Uterus (tissue), 4 donors: ENCODE data around the gene FAM184B. TPM values are rescaled to one million over a fixed set of nuclear protein-coding genes. Genes with fewer than 3 reads are reported as not detected.

ENCODE experiments used
- DNase-seq, 2 donors: peaks; one replicate each; pipeline ENCODE4 v3.0.0-alpha.2; 2019 to 2020
- H3K27ac ChIP-seq, 2 donors: fragments of 200-600 bp; sonication (generic); 1 replicate in 1 of 2; 2 replicates in 1 of 2; pipeline ENCODE4 v1.5.1; 2016 to 2018
- H3K27me3 ChIP-seq, 2 donors: fragments of 200-600 bp; sonication (generic); one replicate each; pipeline ENCODE4 v1.5.1; 2018 to 2019; ENCODE audit warnings: control low read depth in 1 of 2
- H3K36me3 ChIP-seq, 2 donors: fragments of 200-600 bp; sonication (generic); one replicate each; pipeline ENCODE4 v1.5.1; 2019; ENCODE audit warnings: control low read depth in 1 of 2
- H3K4me1 ChIP-seq, 2 donors: fragments of 200-600 bp; sonication (generic); one replicate each; pipeline ENCODE4 v1.5.1; 2018 to 2019; ENCODE audit warnings: control low read depth in 1 of 2
- H3K4me3 ChIP-seq, 2 donors: fragments of 200-600 bp; sonication (generic); 1 replicate in 1 of 2; 2 replicates in 1 of 2; pipeline ENCODE4 v1.5.1; 2018 to 2019; ENCODE audit warnings: mild to moderate bottlenecking in 1 of 2
- H3K9me3 ChIP-seq, 2 donors: fragments of 200-600 bp; sonication (generic); one replicate each; pipeline ENCODE4 v1.5.1; 2019; ENCODE audit warnings: control low read depth in 1 of 2
- POLR2A ChIP-seq, 2 donors: fragments of 450-650 bp; IDR thresholded peaks; one replicate each; pipeline ENCODE4 v1.6.1; 2016; ENCODE audit warnings: antibody characterized with exemption in 2 of 2, mild to moderate bottlenecking in 1 of 2, moderate library complexity in 1 of 2
- intact Hi-C: fragments of 100-400 bp; cut with DNase I; formaldehyde crosslinking; loops from one replicate; pipeline ENCODE4 v1.15.1; 2023; ENCODE audit warnings: low total_unique reads
- total RNA-seq, 4 donors: library from RNA; depleted of rRNA in 3 of 4; stranded (reverse); fragments of >200 nt in 3 of 4; gene quantifications; one replicate each; pipeline versions ENCODE4 v1.1.0 to v1.2.4, GENCODE V29; 2014 to 2023
- TF ChIP-seq, protein P1 (sequence below), 4 experiments: fragments of 200-600 bp in 2 of 4; fragments of 450-650 bp in 2 of 4; sonication (generic) in 2 of 4; IDR thresholded peaks; one replicate each; pipeline ENCODE4 v1.5.1; 2016 to 2019; ENCODE audit warnings: antibody characterized with exemption in 4 of 4, mild to moderate bottlenecking in 2 of 4, moderate library complexity in 1 of 4
- donor health status: DM: yes; HTN: yes; CAD: no.

FAM184B gene
- total RNA-seq, 4 donors from 2014 or later, result 0.07 TPM; not detected in 3

DNA sequence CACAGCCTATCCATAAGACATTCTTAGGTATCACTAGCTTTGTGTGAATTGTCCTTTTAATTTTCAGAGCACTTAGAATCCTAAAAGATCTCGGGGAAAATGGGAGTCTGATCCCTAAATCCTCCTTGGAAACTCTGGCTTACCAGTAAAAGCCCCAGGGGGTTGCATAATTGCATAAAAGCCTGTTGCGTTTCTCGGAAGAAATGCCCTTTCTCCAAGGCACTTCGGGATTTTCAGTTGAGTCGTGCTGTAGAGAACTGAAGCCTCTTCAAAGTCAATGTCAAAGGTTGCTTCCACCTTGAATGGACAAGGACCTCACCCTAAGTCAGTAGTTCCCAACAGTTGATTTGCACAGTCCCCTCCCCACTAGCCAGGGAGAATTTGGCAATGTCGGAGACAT, 20.8 kb downstream of the FAM184B start:
- Histone ChIP-seq H3K4me1 (no peaks in the 10 kb centered on the region), H3K27ac (no peak overlapping the region), H3K9me3 (no peaks in the 10 kb centered on the region), H3K27me3 (no peaks in the 10 kb centered on the region), H3K4me3 (no peak overlapping the region), H3K36me3 (no peaks in the 10 kb centered on the region)
- intact Hi-C loops, result no loop called here
- TF ChIP-seq POLR2A (IDR thresholded peaks at IDR 0.05), result no peak
- TF ChIP-seq, protein P1, sequence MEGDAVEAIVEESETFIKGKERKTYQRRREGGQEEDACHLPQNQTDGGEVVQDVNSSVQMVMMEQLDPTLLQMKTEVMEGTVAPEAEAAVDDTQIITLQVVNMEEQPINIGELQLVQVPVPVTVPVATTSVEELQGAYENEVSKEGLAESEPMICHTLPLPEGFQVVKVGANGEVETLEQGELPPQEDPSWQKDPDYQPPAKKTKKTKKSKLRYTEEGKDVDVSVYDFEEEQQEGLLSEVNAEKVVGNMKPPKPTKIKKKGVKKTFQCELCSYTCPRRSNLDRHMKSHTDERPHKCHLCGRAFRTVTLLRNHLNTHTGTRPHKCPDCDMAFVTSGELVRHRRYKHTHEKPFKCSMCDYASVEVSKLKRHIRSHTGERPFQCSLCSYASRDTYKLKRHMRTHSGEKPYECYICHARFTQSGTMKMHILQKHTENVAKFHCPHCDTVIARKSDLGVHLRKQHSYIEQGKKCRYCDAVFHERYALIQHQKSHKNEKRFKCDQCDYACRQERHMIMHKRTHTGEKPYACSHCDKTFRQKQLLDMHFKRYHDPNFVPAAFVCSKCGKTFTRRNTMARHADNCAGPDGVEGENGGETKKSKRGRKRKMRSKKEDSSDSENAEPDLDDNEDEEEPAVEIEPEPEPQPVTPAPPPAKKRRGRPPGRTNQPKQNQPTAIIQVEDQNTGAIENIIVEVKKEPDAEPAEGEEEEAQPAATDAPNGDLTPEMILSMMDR (IDR thresholded peaks at IDR 0.05), result no peak
- DNase-seq, result no peak

- intact Hi-C loops, result no loop called here
- H3K4me1 ChIP-seq, result no peaks in the 10 kb centered on the region
- no peak overlapping the region for H3K4me3 ChIP-seq
- TF ChIP-seq, protein P1 (IDR thresholded peaks at IDR 0.05), result no peak
- no peak for TF ChIP-seq POLR2A (IDR thresholded peaks at IDR 0.05)
- no peak for DNase-seq
- no peaks in the 10 kb centered on the region for H3K36me3 ChIP-seq
- no peaks in the 10 kb centered on the region for H3K27me3 ChIP-seq
- H3K9me3 ChIP-seq, result no peaks in the 10 kb centered on the region
- no peak overlapping the region for H3K27ac ChIP-seq
These were observed 22.9 kb downstream of the FAM184B start for GRCh38 chr4:17758485-17758884.

- no peaks in the 10 kb centered on the region for H3K4me1 ChIP-seq
- intact Hi-C loops, result no loop called here
- H3K4me3 ChIP-seq, result no peak overlapping the region
- H3K27me3 ChIP-seq, result no peaks in the 10 kb centered on the region
- H3K27ac ChIP-seq, result no peak overlapping the region
- no peak for DNase-seq
- H3K9me3 ChIP-seq, result no peaks in the 10 kb centered on the region
- no peaks in the 10 kb centered on the region for H3K36me3 ChIP-seq
- no peak for TF ChIP-seq POLR2A (IDR thresholded peaks at IDR 0.05)
- TF ChIP-seq, protein P1 (IDR thresholded peaks at IDR 0.05), result no peak
These were observed 23.8 kb downstream of the FAM184B start for GRCh38 chr4:17757621-17758020.

DNA sequence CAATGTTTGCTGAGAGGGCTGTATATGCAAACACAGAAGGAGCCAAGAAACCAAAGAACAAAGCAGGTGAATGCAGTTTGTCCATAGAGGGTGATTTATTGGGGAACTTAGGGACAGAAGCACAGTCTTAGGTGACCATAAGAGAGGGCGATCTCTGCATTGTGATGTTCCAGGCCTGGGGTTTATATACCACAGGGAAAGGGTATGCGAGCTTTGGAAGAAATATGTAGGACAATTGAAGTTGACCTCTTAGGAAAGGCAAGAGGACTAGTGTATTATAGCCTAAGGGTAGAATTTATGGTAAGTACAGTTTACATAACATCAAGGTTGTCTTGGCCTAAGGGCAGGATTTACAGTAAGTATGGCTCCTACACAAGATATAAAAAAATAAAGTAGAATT, 27.8 kb downstream of the FAM184B start:
- H3K4me3 ChIP-seq, result no peak overlapping the region
- no peak for TF ChIP-seq POLR2A (IDR thresholded peaks at IDR 0.05)
- TF ChIP-seq, protein P1 (IDR thresholded peaks at IDR 0.05), result no peak
- no peaks in the 10 kb centered on the region for H3K4me1 ChIP-seq
- intact Hi-C loops, result no loop called here
- H3K27me3 ChIP-seq, result no peaks in the 10 kb centered on the region
- no peaks in the 10 kb centered on the region for H3K36me3 ChIP-seq
- no peak overlapping the region for H3K27ac ChIP-seq
- no peak for DNase-seq
- no peaks in the 10 kb centered on the region for H3K9me3 ChIP-seq

- no peak for DNase-seq
- intact Hi-C loops, result no loop called here
- H3K27me3 ChIP-seq, result no peaks in the 10 kb centered on the region
- TF ChIP-seq POLR2A (IDR thresholded peaks at IDR 0.05), result no peak
- no peak overlapping the region for H3K4me3 ChIP-seq
- H3K36me3 ChIP-seq, result no peaks in the 10 kb centered on the region
- H3K27ac ChIP-seq, result no peak overlapping the region
- no peaks in the 10 kb centered on the region for H3K4me1 ChIP-seq
- H3K9me3 ChIP-seq, result no peaks in the 10 kb centered on the region
These were observed 40.7 kb downstream of the FAM184B start for GRCh38 chr4:17740702-17741101.

- no peak for DNase-seq
- Histone ChIP-seq H3K9me3 (no peaks in the 10 kb centered on the region), H3K4me3 (no peak overlapping the region), H3K36me3 (no peaks in the 10 kb centered on the region), H3K4me1 (no peaks in the 10 kb centered on the region), H3K27ac (no peak overlapping the region), H3K27me3 (no peaks in the 10 kb centered on the region)
- TF ChIP-seq, protein P1 (IDR thresholded peaks at IDR 0.05), result no peak
- no peak for TF ChIP-seq POLR2A (IDR thresholded peaks at IDR 0.05)
- intact Hi-C loops, result no loop called here
These were observed 44.9 kb downstream of the FAM184B start for GRCh38 chr4:17736484-17736883.
